Astrocyte (in vitro differentiated cells and primary cell): ENCODE measurements around the gene COL11A2. TPM values are rescaled to one million over a fixed set of nuclear protein-coding genes. Genes with fewer than 3 reads are reported as not detected.

Experiments used
- DNase-seq: peaks from one replicate; pipeline ENCODE4 v3.0.0-alpha.2; 2010; ENCODE audit warnings: low read depth
- FAIRE-seq: peaks from 2 replicates; lab custom pipeline; 2011; peaks lifted over from hg19 to GRCh38; lab: Jason Lieb, UNC
- H2AFZ ChIP-seq: 2 replicates; pipeline ENCODE4 v1.6.0; 2012; ENCODE audit warnings: low read depth, low read length, inconsistent platforms
- H3K27ac ChIP-seq: 2 replicates; pipeline ENCODE4 v1.5.1; 2011; ENCODE audit warnings: low read depth, low read length, inconsistent platforms
- H3K27me3 ChIP-seq: 2 replicates; pipeline ENCODE4 v1.6.0; 2011; ENCODE audit warnings: low read length, inconsistent platforms; ENCODE audit not compliant: insufficient read depth
- H3K36me3 ChIP-seq: 2 replicates; pipeline ENCODE4 v1.5.1; 2011; ENCODE audit warnings: low read length, inconsistent platforms; ENCODE audit not compliant: insufficient read depth
- H3K4me1 ChIP-seq: 2 replicates; pipeline ENCODE4 v1.5.1; 2011; ENCODE audit warnings: low read length, inconsistent platforms; ENCODE audit not compliant: insufficient read depth
- H3K4me2 ChIP-seq: 2 replicates; pipeline ENCODE4 v1.6.0; 2012; ENCODE audit warnings: low read length, inconsistent platforms
- H3K4me3 ChIP-seq: 2 replicates; pipeline ENCODE4 v1.5.1; 2011; ENCODE audit warnings: low read depth, mild to moderate bottlenecking, low read length, inconsistent platforms; ENCODE audit not compliant: insufficient read depth
- H3K79me2 ChIP-seq: 2 replicates; pipeline ENCODE4 v1.6.0; 2012; ENCODE audit warnings: mild to moderate bottlenecking, low read length, inconsistent platforms; ENCODE audit not compliant: insufficient read depth
- H3K9ac ChIP-seq: 2 replicates; pipeline ENCODE4 v1.6.0; 2012; ENCODE audit warnings: mild to moderate bottlenecking, low read length, inconsistent platforms
- H3K9me3 ChIP-seq: 2 replicates; pipeline ENCODE4 v1.5.1; 2012; ENCODE audit warnings: low read depth, mild to moderate bottlenecking, low read length, inconsistent platforms; ENCODE audit not compliant: insufficient read depth
- H4K20me1 ChIP-seq: 2 replicates; pipeline ENCODE4 v1.6.0; 2012; ENCODE audit warnings: low read length, inconsistent platforms; ENCODE audit not compliant: insufficient read depth
- H3K27ac Mint-ChIP-seq: one replicate; pipeline ENCODE4 v1.8.0; 2021; ENCODE audit warnings: mild to moderate bottlenecking, mixed read lengths; ENCODE audit not compliant: unreplicated experiment
- H3K27me3 Mint-ChIP-seq: one replicate; pipeline ENCODE4 v1.8.0; 2021; ENCODE audit warnings: low read depth, mixed read lengths; ENCODE audit not compliant: unreplicated experiment
- H3K36me3 Mint-ChIP-seq: one replicate; pipeline ENCODE4 v1.8.0; 2021; ENCODE audit warnings: low read depth, mixed read lengths; ENCODE audit not compliant: unreplicated experiment
- H3K4me1 Mint-ChIP-seq: one replicate; pipeline ENCODE4 v1.8.0; 2021; ENCODE audit warnings: low read depth, mixed read lengths; ENCODE audit not compliant: unreplicated experiment
- H3K4me3 Mint-ChIP-seq: one replicate; pipeline ENCODE4 v1.8.0; 2021; ENCODE audit warnings: mild to moderate bottlenecking, moderate library complexity, mixed read lengths; ENCODE audit not compliant: unreplicated experiment
- H3K9me3 Mint-ChIP-seq: one replicate; pipeline ENCODE4 v1.8.0; 2021; ENCODE audit warnings: mild to moderate bottlenecking, mixed read lengths; ENCODE audit not compliant: unreplicated experiment
- CTCF ChIP-seq: IDR thresholded peaks from 2 replicates; pipeline ENCODE4 v1.5.1; 2011; ENCODE audit warnings: low read depth, mild to moderate bottlenecking, inconsistent platforms, low read length, moderate library complexity; ENCODE audit not compliant: insufficient read depth
- EZH2 ChIP-seq: IDR thresholded peaks from 2 replicates; pipeline ENCODE4 v1.6.1; 2012; ENCODE audit warnings: mild to moderate bottlenecking, low read length, inconsistent platforms; ENCODE audit not compliant: insufficient read depth
- total RNA-seq: library from RNA; stranded (reverse); gene quantifications from 2 replicates; pipeline ENCODE4 v1.2.1, GENCODE V29; 2021

Gene COL11A2
- total RNA-seq, 1 donor from 2014 or later, result 1.3 TPM

GRCh38 chr6:33167374-33168283 lies 24.6 kb downstream of the COL11A2 start:
- H3K9me3 ChIP-seq, result no peaks in the 10 kb centered on the region
- no peak overlapping the region for H3K9ac ChIP-seq
- no peak overlapping the region for H3K4me2 ChIP-seq
- no peaks in the 10 kb centered on the region for H3K27me3 ChIP-seq
- H3K4me3 Mint-ChIP-seq, result no peak overlapping the region
- no peaks in the 10 kb centered on the region for H3K36me3 ChIP-seq
- no peaks in the 10 kb centered on the region for H4K20me1 ChIP-seq
- no peaks in the 10 kb centered on the region for H3K4me1 ChIP-seq
- no peak for TF ChIP-seq CTCF
- no peak for TF ChIP-seq EZH2
- H2AFZ ChIP-seq, result no peak overlapping the region
- H3K9me3 Mint-ChIP-seq, result peaks cover 3% of the 10 kb centered on the region
- no peaks in the 10 kb centered on the region for H3K79me2 ChIP-seq
- H3K27me3 Mint-ChIP-seq, result peaks cover 46% of the 10 kb centered on the region
- no peak overlapping the region for H3K27ac ChIP-seq
- DNase-seq (no peak), FAIRE-seq (no peak)
- no peaks in the 10 kb centered on the region for H3K36me3 Mint-ChIP-seq
- no peak overlapping the region for H3K4me3 ChIP-seq
- H3K4me1 Mint-ChIP-seq, result no peaks in the 10 kb centered on the region
- H3K27ac Mint-ChIP-seq, result no peak overlapping the region

- Histone ChIP-seq H4K20me1 (no peaks in the 10 kb centered on the region), H3K79me2 (no peaks in the 10 kb centered on the region), H3K9ac (no peak overlapping the region), H3K27me3 (no peaks in the 10 kb centered on the region), H3K4me3 (no peak overlapping the region), H3K9me3 (no peaks in the 10 kb centered on the region), H3K36me3 (no peaks in the 10 kb centered on the region), H3K4me1 (peaks cover 4% of the 10 kb centered on the region), H3K27ac (no peak overlapping the region), H3K4me2 (no peak overlapping the region), H2AFZ (no peak overlapping the region)
- Mint-ChIP-seq H3K27ac (no peak overlapping the region), H3K27me3 (peaks cover 45% of the 10 kb centered on the region), H3K36me3 (no peaks in the 10 kb centered on the region), H3K9me3 (peaks cover 3% of the 10 kb centered on the region), H3K4me1 (no peaks in the 10 kb centered on the region), H3K4me3 (no peak overlapping the region)
- DNase-seq, result no peak
- no peak for FAIRE-seq
- TF ChIP-seq CTCF (no peak), EZH2 (no peak)
Observed at GRCh38 chr6:33166811-33167210, 25.5 kb downstream of the COL11A2 start.

- DNase-seq, result no peak
Observed at GRCh38 chr6:33166363-33166762, 25.9 kb downstream of the COL11A2 start.

More at GRCh38 chr6:33166363-33166762, 25.9 kb downstream of the COL11A2 start:
- Histone ChIP-seq H3K9ac (no peak overlapping the region), H3K4me2 (no peak overlapping the region), H3K79me2 (no peaks in the 10 kb centered on the region), H3K36me3 (no peaks in the 10 kb centered on the region), H3K9me3 (no peaks in the 10 kb centered on the region), H4K20me1 (no peaks in the 10 kb centered on the region), H3K27ac (no peak overlapping the region), H2AFZ (no peak overlapping the region), H3K4me3 (no peak overlapping the region), H3K27me3 (no peaks in the 10 kb centered on the region), H3K4me1 (peaks cover 7% of the 10 kb centered on the region)
- H3K36me3 Mint-ChIP-seq, result no peaks in the 10 kb centered on the region
- H3K4me1 Mint-ChIP-seq, result no peaks in the 10 kb centered on the region
- H3K27me3 Mint-ChIP-seq, result peaks cover 44% of the 10 kb centered on the region
- no peak for FAIRE-seq
- TF ChIP-seq EZH2 (no peak), CTCF (no peak)
- H3K4me3 Mint-ChIP-seq, result no peak overlapping the region
- peaks cover 3% of the 10 kb centered on the region for H3K9me3 Mint-ChIP-seq
- H3K27ac Mint-ChIP-seq, result no peak overlapping the region
